H9 (cell line): ENCODE results near the gene CAPN14. TPM values are rescaled to one million over a fixed set of nuclear protein-coding genes. Genes with fewer than 3 reads are reported as not detected.

Experiments
- DNase-seq: peaks from one replicate; pipeline ENCODE4 v3.0.0-alpha.2; 2017
- H2AFZ ChIP-seq: one replicate; pipeline ENCODE4 v1.6.1; 2013; ENCODE audit warnings: mild to moderate bottlenecking, low read length, control low read depth, moderate library complexity
- H2AK5ac ChIP-seq: 2 replicates; pipeline ENCODE4 v1.6.1; 2013; ENCODE audit warnings: low read length, control low read depth, mixed read lengths; ENCODE audit not compliant: insufficient read length
- H2BK120ac ChIP-seq: one replicate; pipeline ENCODE4 v1.6.1; 2013; ENCODE audit warnings: low read depth, mild to moderate bottlenecking, low read length, control low read depth, inconsistent platforms; ENCODE audit not compliant: poor library complexity, severe bottlenecking
- H2BK12ac ChIP-seq: 2 replicates; pipeline ENCODE4 v1.6.1; 2013; ENCODE audit warnings: low read length, control low read depth, mixed read lengths, low read depth; ENCODE audit not compliant: insufficient read length
- H2BK15ac ChIP-seq: 2 replicates; pipeline ENCODE4 v1.6.1; 2013; ENCODE audit warnings: low read depth, low read length, control low read depth
- H2BK20ac ChIP-seq: one replicate; pipeline ENCODE4 v1.6.1; 2013; ENCODE audit warnings: low read depth, mild to moderate bottlenecking, low read length, control low read depth, inconsistent platforms; ENCODE audit not compliant: poor library complexity, severe bottlenecking
- H2BK5ac ChIP-seq: 2 replicates; pipeline ENCODE4 v1.6.1; 2013; ENCODE audit warnings: low read length, control low read depth, mixed read lengths; ENCODE audit not compliant: insufficient read length
- H3K14ac ChIP-seq: 2 replicates; pipeline ENCODE4 v1.6.1; 2013; ENCODE audit warnings: low read length, control low read depth; ENCODE audit not compliant: insufficient read depth
- H3K18ac ChIP-seq: 2 replicates; pipeline ENCODE4 v1.6.1; 2013; ENCODE audit warnings: low read depth, mild to moderate bottlenecking, mixed read lengths, low read length, control low read depth; ENCODE audit not compliant: insufficient read length
- H3K23ac ChIP-seq: 2 replicates; pipeline ENCODE4 v1.6.1; 2013; ENCODE audit warnings: low read length, control low read depth, mixed read lengths, low read depth; ENCODE audit not compliant: insufficient read length
- H3K23me2 ChIP-seq: 2 replicates; pipeline ENCODE4 v1.6.1; 2013; ENCODE audit warnings: low read depth, mild to moderate bottlenecking, mixed read lengths, low read length, control low read depth; ENCODE audit not compliant: insufficient read length, poor library complexity, severe bottlenecking
- H3K27ac ChIP-seq: 2 replicates; pipeline ENCODE4 v1.5.1; 2013; ENCODE audit warnings: low read length, control low read depth, mixed read lengths, low read depth; ENCODE audit not compliant: insufficient read length
- H3K27me3 ChIP-seq: 2 replicates; pipeline ENCODE4 v1.6.1; 2013; ENCODE audit warnings: low read length, control low read depth, inconsistent platforms; ENCODE audit not compliant: insufficient read depth
- H3K4ac ChIP-seq: 2 replicates; pipeline ENCODE4 v1.6.1; 2013; ENCODE audit warnings: low read depth, mild to moderate bottlenecking, control low read depth, inconsistent platforms, low read length, moderate library complexity
- H3K4me1 ChIP-seq: 2 replicates; pipeline ENCODE4 v1.6.1; 2013; ENCODE audit warnings: low read length, control low read depth, inconsistent platforms; ENCODE audit not compliant: insufficient read depth
- H3K4me2 ChIP-seq: 2 replicates; pipeline ENCODE4 v1.6.1; 2013; ENCODE audit warnings: low read length, control low read depth, mixed read lengths; ENCODE audit not compliant: insufficient read length, insufficient read depth
- H3K56ac ChIP-seq: 2 replicates; pipeline ENCODE4 v1.6.1; 2013; ENCODE audit warnings: low read depth, mild to moderate bottlenecking, mixed read lengths, low read length, control low read depth; ENCODE audit not compliant: insufficient read length
- H3K79me1 ChIP-seq: 2 replicates; pipeline ENCODE4 v1.6.1; 2013; ENCODE audit warnings: low read depth, mild to moderate bottlenecking, moderate library complexity, low read length, control low read depth, inconsistent platforms; ENCODE audit not compliant: insufficient read depth, poor library complexity, severe bottlenecking
- H3K79me2 ChIP-seq: 2 replicates; pipeline ENCODE4 v1.6.1; 2013; ENCODE audit warnings: low read length, control low read depth, inconsistent platforms; ENCODE audit not compliant: insufficient read depth
- H3K9ac ChIP-seq: 2 replicates; pipeline ENCODE4 v1.6.1; 2013; ENCODE audit warnings: low read length, control low read depth, mixed read lengths; ENCODE audit not compliant: insufficient read length; ENCODE audit errors: extremely low read depth
- H3K9me3 ChIP-seq: one replicate; pipeline ENCODE4 v1.6.1; 2013; ENCODE audit warnings: low read depth, low read length, inconsistent platforms; ENCODE audit not compliant: control insufficient read depth
- H3T11ph ChIP-seq: one replicate; pipeline ENCODE4 v1.6.1; 2013; ENCODE audit warnings: mild to moderate bottlenecking, low read length, control low read depth, inconsistent platforms
- H4K20me1 ChIP-seq: one replicate; pipeline ENCODE4 v1.6.1; 2013; ENCODE audit not compliant: control insufficient read depth, insufficient read length, insufficient read depth
- H4K5ac ChIP-seq: 2 replicates; pipeline ENCODE4 v1.6.1; 2013; ENCODE audit warnings: low read depth, mild to moderate bottlenecking, mixed read lengths, low read length, control low read depth; ENCODE audit not compliant: insufficient read length
- H4K8ac ChIP-seq: replicated peaks from 2 replicates; pipeline ENCODE4 v1.6.1; 2013; ENCODE audit warnings: low read length, control low read depth, mixed read lengths, low read depth; ENCODE audit not compliant: insufficient read length
- H4K91ac ChIP-seq: 2 replicates; pipeline ENCODE4 v1.6.1; 2013; ENCODE audit warnings: low read depth, mild to moderate bottlenecking, moderate library complexity, mixed read lengths, low read length, control low read depth; ENCODE audit not compliant: insufficient read length
- H3K27ac Mint-ChIP-seq, 3 experiments: 2 replicates in 2 of 3; 3 replicates in 1 of 3; pipeline ENCODE4 v1.8.0; 2020 to 2021; ENCODE audit warnings: mixed read lengths in 3 of 3, mild to moderate bottlenecking in 1 of 3, moderate library complexity in 1 of 3
- H3K27me3 Mint-ChIP-seq: 2 replicates; pipeline ENCODE4 v1.8.0; 2021; ENCODE audit warnings: low read depth, mild to moderate bottlenecking, moderate library complexity, mixed read lengths
- H3K36me3 Mint-ChIP-seq, 3 experiments: 2 replicates in 2 of 3; 3 replicates in 1 of 3; pipeline ENCODE4 v1.8.0; 2020 to 2021; ENCODE audit warnings: low read depth in 3 of 3, mixed read lengths in 3 of 3; ENCODE audit not compliant: insufficient read depth in 1 of 3
- H3K4me1 Mint-ChIP-seq, 2 experiments: 2 replicates each; pipeline ENCODE4 v1.8.0; 2020; ENCODE audit warnings: mixed read lengths in 2 of 2
- H3K4me3 Mint-ChIP-seq, 2 experiments: 2 replicates in 1 of 2; 3 replicates in 1 of 2; pipeline ENCODE4 v1.8.0; 2020 to 2021; ENCODE audit warnings: mild to moderate bottlenecking in 2 of 2, mixed read lengths in 2 of 2, moderate library complexity in 1 of 2
- H3K9me3 Mint-ChIP-seq, 2 experiments: 2 replicates in 1 of 2; 3 replicates in 1 of 2; pipeline ENCODE4 v1.8.0; 2020; ENCODE audit warnings: mild to moderate bottlenecking in 2 of 2, mixed read lengths in 2 of 2, moderate library complexity in 1 of 2
- CTCF ChIP-seq: fragments of 200-600 bp; sonication (generic); conservative IDR thresholded peaks from 3 replicates; pipeline ENCODE4 v1.8.0; 2021; ENCODE audit warnings: antibody characterized with exemption, mild to moderate bottlenecking
- WGBS: extraction: QIAGEN DNeasy Blood & Tissue Kit; methylation state at CpG from one replicate; pipeline ENCODE4 v1.1.7; 2013; ENCODE audit warnings: missing lambda C conversion rate, low lambda C conversion rate, mixed read lengths; ENCODE audit not compliant: insufficient read length; ENCODE audit errors: extremely low coverage; 5-methylcytosine and 5-hydroxymethylcytosine counted together
- total RNA-seq: library from RNA; stranded (reverse); gene quantifications from 2 replicates; pipeline ENCODE4 v1.2.1, GENCODE V29; 2021

CAPN14 gene
- total RNA-seq, 1 experiment from 2014 or later, result 0.09 TPM

DNA sequence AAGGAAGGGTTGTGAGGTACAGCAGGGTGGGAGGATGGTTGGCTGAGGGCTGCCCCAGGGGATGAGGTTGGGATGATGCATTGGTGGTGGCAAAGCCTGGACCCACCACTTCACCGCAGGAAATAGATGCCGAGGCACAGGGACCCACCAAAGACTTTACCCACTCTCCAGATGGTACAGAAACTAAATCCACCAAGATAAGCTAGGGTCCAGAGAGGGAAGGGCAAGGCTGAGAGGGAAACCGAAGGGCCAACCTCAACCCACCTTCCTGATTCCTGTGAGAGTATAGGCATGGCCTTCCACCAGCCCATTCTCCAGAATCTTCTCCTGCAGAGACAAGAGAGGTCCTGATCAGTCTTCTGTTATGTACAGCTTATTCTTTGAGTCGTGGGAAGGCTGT, 18.1 kb downstream of the CAPN14 start:
- H2BK15ac ChIP-seq, result no peak overlapping the region
- no peak overlapping the region for H2AK5ac ChIP-seq
- no peak overlapping the region for H3K9ac ChIP-seq
- no peak overlapping the region for H2BK5ac ChIP-seq
- no peak overlapping the region for H3K4ac ChIP-seq
- no peak overlapping the region for H3K23ac ChIP-seq
- no peaks in the 10 kb centered on the region for H3K9me3 ChIP-seq
- H3K4me2 ChIP-seq, result no peak overlapping the region
- Mint-ChIP-seq H3K4me1 (no peaks in the 10 kb centered on the region), H3K27me3 (peaks cover 6% of the 10 kb centered on the region), H3K36me3 (no peaks in the 10 kb centered on the region), H3K4me3 (no peak overlapping the region), H3K9me3 (no peaks in the 10 kb centered on the region), H3K27ac (no peak overlapping the region)
- no peak overlapping the region for H3K56ac ChIP-seq
- no peaks in the 10 kb centered on the region for H3K79me2 ChIP-seq
- DNase-seq, result no peak
- H3K14ac ChIP-seq, result no peak overlapping the region
- H4K20me1 ChIP-seq, result no peaks in the 10 kb centered on the region
- no peak overlapping the region for H4K8ac ChIP-seq
- no peaks in the 10 kb centered on the region for H3K79me1 ChIP-seq
- H2AFZ ChIP-seq, result no peak overlapping the region
- no peak for TF ChIP-seq CTCF
- no peaks in the 10 kb centered on the region for H3K23me2 ChIP-seq
- H3K27ac ChIP-seq, result no peak overlapping the region
- H4K91ac ChIP-seq, result no peak overlapping the region
- H3T11ph ChIP-seq, result no peak overlapping the region
- no peak overlapping the region for H2BK20ac ChIP-seq
- H4K5ac ChIP-seq, result no peak overlapping the region
- H3K4me1 ChIP-seq, result no peaks in the 10 kb centered on the region
- WGBS, result no CpG with 5 or more reads among the region's 4 CpGs
- no peaks in the 10 kb centered on the region for H3K27me3 ChIP-seq
- no peak overlapping the region for H2BK12ac ChIP-seq
- H2BK120ac ChIP-seq, result no peak overlapping the region
- H3K18ac ChIP-seq, result no peak overlapping the region
